Esophagus squamous epithelium (tissue), 5 donors: ENCODE data around the gene CCDC71L. TPM values are rescaled to one million over a fixed set of nuclear protein-coding genes. Genes with fewer than 3 reads are reported as not detected.

Source experiments
- DNase-seq: peaks from one replicate; lab custom pipeline; 2025; lab: John Stamatoyannopoulos, UW
- H3K27ac ChIP-seq, 4 donors: fragments of 200-600 bp; sonication (generic); one replicate each; pipeline ENCODE4 v1.5.1; 2016 to 2019; ENCODE audit warnings: mild to moderate bottlenecking in 1 of 4
- H3K27me3 ChIP-seq, 4 donors: fragments of 200-600 bp; sonication (generic); 1 replicate in 3 of 4; 2 replicates in 1 of 4; pipeline versions ENCODE4 v1.5.1 to v1.6.0; 2017 to 2021; ENCODE audit warnings: antibody characterized with exemption in 1 of 4
- H3K36me3 ChIP-seq, 3 donors: fragments of 200-600 bp; sonication (generic); one replicate each; pipeline ENCODE4 v1.5.1; 2016 to 2019
- H3K4me1 ChIP-seq, 3 donors: fragments of 200-600 bp; sonication (generic); one replicate each; pipeline ENCODE4 v1.5.1; 2017 to 2019
- H3K4me3 ChIP-seq, 4 donors: fragments of 200-600 bp; sonication (generic); 1 replicate in 3 of 4; 2 replicates in 1 of 4; pipeline ENCODE4 v1.5.1; 2016 to 2019; ENCODE audit warnings: mild to moderate bottlenecking in 2 of 4, moderate library complexity in 1 of 4
- H3K9me3 ChIP-seq, 3 donors: fragments of 200-600 bp; sonication (generic); one replicate each; pipeline ENCODE4 v1.5.1; 2016 to 2019
- POLR2A ChIP-seq, 4 donors: fragments of 450-650 bp; IDR thresholded peaks; one replicate each; pipeline ENCODE4 v1.6.1; 2017; ENCODE audit warnings: antibody characterized with exemption in 4 of 4, mild to moderate bottlenecking in 4 of 4, moderate library complexity in 3 of 4
- whole genome bisulfite sequencing, 2 donors: methylation state at CpG; one replicate each; pipeline ENCODE4 v1.1.5; 2018; 5-methylcytosine and 5-hydroxymethylcytosine counted together
- intact Hi-C: fragments of 100-400 bp; cut with DNase I; formaldehyde crosslinking; loops from one replicate; pipeline ENCODE4 v1.15.0; 2022
- total RNA-seq, 4 donors: library from RNA; depleted of rRNA; stranded (reverse); fragments of >200 nt; gene quantifications; one replicate each; pipeline ENCODE4 v1.1.0, GENCODE V29; 2016
- TF ChIP-seq, protein P1 (sequence below), 6 experiments: fragments of 450-650 bp in 4 of 6; fragments of 200-600 bp in 2 of 6; sonication (generic) in 2 of 6; IDR thresholded peaks; one replicate each; pipeline ENCODE4 v1.5.1; 2016 to 2019; ENCODE audit warnings: antibody characterized with exemption in 6 of 6, mild to moderate bottlenecking in 4 of 6, moderate library complexity in 4 of 6
- donor health status: DM: yes; HTN: yes; CAD: no.

The CCDC71L gene
- total RNA-seq, 4 donors from 2014 or later, result 3.3 to 19.5 (median 4.8) TPM

DNA sequence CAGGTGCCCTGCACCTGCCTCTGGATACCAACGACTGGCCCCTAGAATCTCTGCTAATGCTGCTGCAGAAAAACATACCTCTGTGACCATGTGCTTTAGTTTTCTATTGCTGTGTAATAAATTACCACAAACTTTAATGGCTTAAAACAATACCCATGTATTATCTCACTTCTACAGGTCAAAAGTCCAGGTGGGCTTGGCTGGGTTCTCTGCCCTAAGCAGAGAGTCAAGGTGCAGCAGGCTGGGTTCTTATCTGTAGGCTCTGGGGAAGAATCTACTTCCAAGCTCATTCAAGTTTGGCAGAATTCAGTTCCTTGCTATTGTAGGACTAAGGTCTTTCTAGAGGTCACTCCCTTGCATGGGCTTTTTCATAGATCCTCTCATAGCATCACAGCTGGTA, 52.3 kb downstream of the CCDC71L start:
- no peak for DNase-seq
- H3K4me3 ChIP-seq, result no peak overlapping the region
- no peaks in the 10 kb centered on the region for H3K36me3 ChIP-seq
- intact Hi-C loops, result no loop called here
- H3K27ac ChIP-seq, result no peak overlapping the region
- WGBS, 2 donors, result 60 to 71% methylated on average over 1 of the region's 1 CpG
- no peaks in the 10 kb centered on the region for H3K27me3 ChIP-seq
- no peaks in the 10 kb centered on the region for H3K9me3 ChIP-seq
- TF ChIP-seq, protein P1, sequence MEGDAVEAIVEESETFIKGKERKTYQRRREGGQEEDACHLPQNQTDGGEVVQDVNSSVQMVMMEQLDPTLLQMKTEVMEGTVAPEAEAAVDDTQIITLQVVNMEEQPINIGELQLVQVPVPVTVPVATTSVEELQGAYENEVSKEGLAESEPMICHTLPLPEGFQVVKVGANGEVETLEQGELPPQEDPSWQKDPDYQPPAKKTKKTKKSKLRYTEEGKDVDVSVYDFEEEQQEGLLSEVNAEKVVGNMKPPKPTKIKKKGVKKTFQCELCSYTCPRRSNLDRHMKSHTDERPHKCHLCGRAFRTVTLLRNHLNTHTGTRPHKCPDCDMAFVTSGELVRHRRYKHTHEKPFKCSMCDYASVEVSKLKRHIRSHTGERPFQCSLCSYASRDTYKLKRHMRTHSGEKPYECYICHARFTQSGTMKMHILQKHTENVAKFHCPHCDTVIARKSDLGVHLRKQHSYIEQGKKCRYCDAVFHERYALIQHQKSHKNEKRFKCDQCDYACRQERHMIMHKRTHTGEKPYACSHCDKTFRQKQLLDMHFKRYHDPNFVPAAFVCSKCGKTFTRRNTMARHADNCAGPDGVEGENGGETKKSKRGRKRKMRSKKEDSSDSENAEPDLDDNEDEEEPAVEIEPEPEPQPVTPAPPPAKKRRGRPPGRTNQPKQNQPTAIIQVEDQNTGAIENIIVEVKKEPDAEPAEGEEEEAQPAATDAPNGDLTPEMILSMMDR (IDR thresholded peaks at IDR 0.05), result no peak
- no peak for TF ChIP-seq POLR2A (IDR thresholded peaks at IDR 0.05)
- H3K4me1 ChIP-seq, result peaks cover 0 to 5% (median 0%) of the 10 kb centered on the region in 3 donors

Other genes with a start within 250 kb of the CCDC71L start
- 1 to 10 TPM; 1.3 to 6.1 (median 2.5) TPM for gene PIK3CG, start 204.1 kb upstream of the CCDC71L start, total RNA-seq